IPS-18a (cell line): ENCODE results near the gene MAPK10.

ENCODE experiments used
- H3K27ac ChIP-seq: one replicate; pipeline ENCODE4 v1.5.1; 2013; ENCODE audit warnings: low read length
- H3K27me3 ChIP-seq: one replicate; pipeline ENCODE4 v1.6.1; 2013; ENCODE audit warnings: mild to moderate bottlenecking, low read length; ENCODE audit not compliant: control insufficient read depth, insufficient read depth
- H3K36me3 ChIP-seq: one replicate; pipeline ENCODE4 v1.6.1; 2013; ENCODE audit warnings: low read depth, low read length; ENCODE audit not compliant: control insufficient read depth
- H3K4me1 ChIP-seq: one replicate; pipeline ENCODE4 v1.6.1; 2013; ENCODE audit warnings: low read depth, low read length; ENCODE audit not compliant: control insufficient read depth
- H3K4me3 ChIP-seq: one replicate; pipeline ENCODE4 v1.5.1; 2013; ENCODE audit warnings: low read length
- H3K9ac ChIP-seq: one replicate; pipeline ENCODE4 v1.6.1; 2013; ENCODE audit warnings: mild to moderate bottlenecking, low read length, moderate library complexity
- H3K9me3 ChIP-seq: one replicate; pipeline ENCODE4 v1.6.1; 2013; ENCODE audit warnings: low read depth, low read length; ENCODE audit not compliant: control insufficient read depth

Gene MAPK10

DNA sequence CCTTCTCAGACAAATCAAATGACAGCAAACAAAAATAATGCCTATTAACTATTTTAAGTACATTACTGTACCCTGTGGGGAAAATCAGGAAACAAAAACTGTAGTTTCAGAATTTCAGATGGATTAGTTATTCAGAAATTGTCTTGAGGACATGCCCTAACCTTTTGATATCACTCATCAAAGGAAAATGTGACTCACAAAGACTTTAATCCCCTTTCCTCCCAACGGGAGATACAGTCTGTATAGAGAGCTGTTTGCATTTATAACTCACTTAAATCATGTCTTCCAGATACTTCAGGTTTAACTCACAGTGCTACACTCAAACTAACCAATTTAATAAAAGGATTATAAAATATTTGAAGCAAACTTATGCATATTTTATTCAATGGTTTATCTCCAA, 304.0 kb downstream of the MAPK10 start:
- H3K27ac ChIP-seq = no peak overlapping the region
- no peak overlapping the region for H3K4me3 ChIP-seq
- no peaks in the 10 kb centered on the region for H3K36me3 ChIP-seq
- no peaks in the 10 kb centered on the region for H3K27me3 ChIP-seq
- H3K4me1 ChIP-seq = no peaks in the 10 kb centered on the region
- no peaks in the 10 kb centered on the region for H3K9me3 ChIP-seq
- no peak overlapping the region for H3K9ac ChIP-seq

DNA sequence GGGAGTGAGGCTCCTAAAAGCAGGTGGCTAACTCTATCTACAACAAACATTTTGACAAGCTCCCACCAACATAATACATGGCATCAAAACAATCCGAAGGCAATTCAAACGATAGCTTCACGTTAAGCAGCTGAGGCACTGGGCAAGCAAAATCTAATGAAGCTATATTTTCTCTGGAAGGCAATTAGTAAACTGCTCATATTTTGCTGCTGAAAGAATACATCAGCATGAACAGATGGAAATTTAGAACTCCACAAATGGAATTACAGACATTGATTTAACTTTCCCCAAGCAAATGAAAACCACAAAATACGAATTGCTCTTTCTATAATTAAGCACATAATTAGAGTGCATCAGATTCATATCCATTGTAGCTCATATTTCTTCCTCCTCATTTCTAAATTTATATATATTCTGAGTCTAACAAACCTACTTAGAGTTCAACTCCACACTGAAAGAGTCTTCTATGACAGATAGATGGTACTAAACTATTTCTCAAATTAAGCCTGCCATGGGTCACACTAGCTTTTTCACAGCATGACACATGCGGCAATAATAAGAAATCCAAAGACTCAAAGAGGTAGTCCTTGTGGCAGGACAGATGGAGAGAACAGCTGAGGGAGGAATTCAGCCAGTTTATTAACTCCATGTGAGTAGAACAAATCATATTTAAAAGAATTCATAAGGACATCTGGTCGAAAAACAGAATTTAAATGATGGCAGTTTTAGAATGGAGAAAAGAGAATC, 305.4 kb downstream of the MAPK10 start:
- H3K27me3 ChIP-seq = no peaks in the 10 kb centered on the region
- H3K9ac ChIP-seq = no peak overlapping the region
- no peaks in the 10 kb centered on the region for H3K9me3 ChIP-seq
- no peak overlapping the region for H3K4me3 ChIP-seq
- H3K4me1 ChIP-seq = no peaks in the 10 kb centered on the region
- H3K36me3 ChIP-seq = no peaks in the 10 kb centered on the region
- no peak overlapping the region for H3K27ac ChIP-seq

DNA sequence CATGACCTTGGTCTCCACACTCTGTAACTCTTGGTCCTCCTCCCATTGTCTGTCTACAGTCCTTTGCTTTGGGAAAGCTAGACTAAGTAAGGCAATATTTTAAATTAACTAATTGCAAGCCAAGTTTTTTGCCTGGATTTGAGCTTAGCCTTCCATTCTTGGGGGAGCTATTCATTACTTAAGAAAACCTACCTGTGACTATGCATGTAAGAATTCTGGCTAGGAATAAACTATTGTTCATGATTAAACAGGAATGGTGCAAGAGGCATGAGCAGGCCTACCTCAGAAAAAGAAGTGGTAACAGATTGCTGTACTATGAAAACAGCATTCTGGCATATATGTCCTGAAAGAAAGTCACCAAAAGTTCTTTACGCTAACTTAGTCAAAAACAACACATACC, 309.4 kb downstream of the MAPK10 start:
- Histone ChIP-seq H3K9ac (no peak overlapping the region), H3K4me3 (no peak overlapping the region), H3K9me3 (no peaks in the 10 kb centered on the region), H3K4me1 (no peaks in the 10 kb centered on the region), H3K27me3 (no peaks in the 10 kb centered on the region), H3K27ac (no peak overlapping the region), H3K36me3 (no peaks in the 10 kb centered on the region)

DNA sequence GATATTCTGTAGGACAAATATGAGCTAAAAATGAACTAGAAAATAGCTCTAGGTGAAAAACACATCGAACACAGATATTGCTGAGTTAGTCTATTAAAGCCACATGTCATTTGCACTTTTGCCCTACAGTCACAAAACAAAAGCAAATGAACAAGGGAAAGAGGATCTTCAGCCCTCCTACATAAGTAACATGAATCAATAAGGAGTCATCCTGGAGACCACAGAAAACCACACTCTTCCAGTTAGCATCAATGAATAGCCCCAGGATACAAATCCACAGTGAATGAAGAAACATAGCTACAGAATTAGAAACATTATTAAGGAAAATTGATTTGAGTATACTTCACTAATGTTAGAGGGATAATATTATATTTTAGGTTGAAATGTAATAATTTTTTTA, 311.4 kb downstream of the MAPK10 start:
- H3K9ac ChIP-seq = no peak overlapping the region
- H3K27me3 ChIP-seq = no peaks in the 10 kb centered on the region
- H3K36me3 ChIP-seq = no peaks in the 10 kb centered on the region
- no peaks in the 10 kb centered on the region for H3K4me1 ChIP-seq
- H3K9me3 ChIP-seq = no peaks in the 10 kb centered on the region
- H3K4me3 ChIP-seq = no peak overlapping the region
- H3K27ac ChIP-seq = no peak overlapping the region

DNA sequence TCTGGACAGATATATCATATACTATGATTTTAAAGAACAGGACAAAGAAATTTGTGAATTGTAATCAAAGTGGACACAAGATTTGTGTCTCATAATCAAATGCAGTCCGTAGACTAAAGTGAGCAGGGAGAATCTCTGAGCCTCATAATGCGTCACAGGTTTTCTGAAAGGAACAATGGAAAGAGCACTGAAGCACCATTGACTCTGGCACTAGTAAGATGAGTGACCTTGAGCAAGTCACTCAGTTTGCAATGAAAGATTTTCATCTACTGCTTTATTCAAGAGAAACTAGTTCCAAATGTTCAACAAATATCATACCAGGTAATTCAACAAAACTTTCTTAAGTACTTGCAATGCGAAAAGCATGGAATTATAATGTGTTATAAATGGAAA, 315.3 kb downstream of the MAPK10 start:
- H3K4me1 ChIP-seq = no peaks in the 10 kb centered on the region
- H3K27me3 ChIP-seq = no peaks in the 10 kb centered on the region
- no peak overlapping the region for H3K27ac ChIP-seq
- H3K4me3 ChIP-seq = no peak overlapping the region
- no peaks in the 10 kb centered on the region for H3K9me3 ChIP-seq
- H3K36me3 ChIP-seq = no peaks in the 10 kb centered on the region
- H3K9ac ChIP-seq = no peak overlapping the region

DNA sequence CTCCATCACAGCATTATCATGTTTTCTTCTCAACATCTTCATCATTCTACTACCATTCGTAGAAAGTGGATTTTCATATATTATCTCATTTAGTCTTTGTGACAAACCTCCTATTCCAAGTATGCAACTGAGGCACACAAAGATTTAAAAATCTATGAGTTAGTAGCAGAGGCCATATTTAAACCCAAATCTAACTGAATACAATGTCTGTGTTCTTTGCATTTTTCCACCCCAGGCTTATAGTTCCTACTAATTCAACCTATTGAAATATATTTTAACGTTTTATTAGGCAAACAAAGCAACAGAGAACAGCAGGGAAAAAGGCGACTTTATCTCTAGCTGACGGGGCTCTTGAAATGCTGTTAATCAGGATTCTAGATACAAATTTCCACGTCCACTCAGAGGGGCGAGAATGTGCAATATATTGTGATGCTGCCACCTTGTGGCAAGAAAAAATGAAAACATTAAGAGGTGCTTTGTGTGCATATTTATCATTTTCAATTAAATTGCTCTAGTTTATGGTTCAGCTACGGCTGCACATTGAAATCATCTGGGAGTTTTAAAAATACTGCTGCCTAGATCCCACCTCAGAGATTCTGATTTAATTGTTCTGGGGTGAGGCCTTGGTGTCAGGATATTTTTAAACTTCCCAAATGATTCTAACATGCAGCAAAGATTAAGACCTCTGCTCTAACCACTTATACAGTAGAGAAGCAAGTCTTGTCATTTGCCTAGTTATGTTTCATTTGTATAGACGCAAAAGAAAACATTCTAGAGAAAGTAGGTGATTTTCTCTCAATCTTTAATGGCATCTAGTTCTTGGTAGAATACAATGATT, 315.9 kb downstream of the MAPK10 start:
- H3K36me3 ChIP-seq = no peaks in the 10 kb centered on the region
- no peaks in the 10 kb centered on the region for H3K27me3 ChIP-seq
- no peak overlapping the region for H3K9ac ChIP-seq
- no peaks in the 10 kb centered on the region for H3K4me1 ChIP-seq
- no peak overlapping the region for H3K4me3 ChIP-seq
- no peak overlapping the region for H3K27ac ChIP-seq
- H3K9me3 ChIP-seq = no peaks in the 10 kb centered on the region

DNA sequence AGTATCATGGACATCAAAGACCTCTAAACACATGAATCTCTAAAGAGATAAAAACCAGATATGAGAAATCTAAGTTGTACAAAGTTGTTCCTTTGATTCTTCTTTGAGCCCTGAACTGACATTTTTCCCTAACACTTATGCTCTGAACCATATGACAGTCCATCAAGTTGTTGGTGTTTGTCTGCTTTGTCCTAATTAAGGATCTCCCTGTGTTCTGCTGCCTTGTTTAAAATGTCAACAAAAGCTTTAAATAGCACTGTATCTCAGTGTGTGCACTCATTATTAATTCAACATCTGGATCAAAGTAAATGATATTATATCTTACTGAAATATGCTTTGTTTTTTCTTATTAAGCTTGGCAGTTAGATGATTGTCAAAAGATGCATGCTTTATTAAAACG, 321.8 kb downstream of the MAPK10 start:
- no peaks in the 10 kb centered on the region for H3K36me3 ChIP-seq
- H3K4me3 ChIP-seq = no peak overlapping the region
- H3K9ac ChIP-seq = no peak overlapping the region
- no peaks in the 10 kb centered on the region for H3K4me1 ChIP-seq
- H3K27ac ChIP-seq = no peak overlapping the region
- H3K9me3 ChIP-seq = no peaks in the 10 kb centered on the region
- H3K27me3 ChIP-seq = no peaks in the 10 kb centered on the region

DNA sequence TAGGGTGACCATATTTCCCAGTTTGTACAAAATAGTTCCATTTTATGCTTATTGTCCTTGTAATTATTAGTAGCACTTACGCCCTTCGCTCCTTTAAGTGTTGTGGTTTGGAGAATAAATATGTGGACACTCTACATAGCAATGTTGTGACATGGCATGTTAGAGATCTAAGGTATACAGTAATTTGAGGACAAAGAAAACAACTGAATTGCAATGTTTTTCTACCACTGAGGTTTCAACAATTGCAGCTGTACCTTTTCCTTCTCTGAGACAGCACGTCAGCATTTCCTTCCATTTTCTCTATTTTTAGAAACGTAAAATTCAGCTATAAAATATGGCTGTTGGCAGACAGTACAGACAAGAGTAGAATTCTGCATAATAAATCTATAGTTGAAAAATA, 323.1 kb downstream of the MAPK10 start:
- H3K9me3 ChIP-seq = no peaks in the 10 kb centered on the region
- H3K4me3 ChIP-seq = no peak overlapping the region
- H3K27me3 ChIP-seq = no peaks in the 10 kb centered on the region
- no peak overlapping the region for H3K27ac ChIP-seq
- no peaks in the 10 kb centered on the region for H3K36me3 ChIP-seq
- H3K9ac ChIP-seq = no peak overlapping the region
- no peaks in the 10 kb centered on the region for H3K4me1 ChIP-seq

DNA sequence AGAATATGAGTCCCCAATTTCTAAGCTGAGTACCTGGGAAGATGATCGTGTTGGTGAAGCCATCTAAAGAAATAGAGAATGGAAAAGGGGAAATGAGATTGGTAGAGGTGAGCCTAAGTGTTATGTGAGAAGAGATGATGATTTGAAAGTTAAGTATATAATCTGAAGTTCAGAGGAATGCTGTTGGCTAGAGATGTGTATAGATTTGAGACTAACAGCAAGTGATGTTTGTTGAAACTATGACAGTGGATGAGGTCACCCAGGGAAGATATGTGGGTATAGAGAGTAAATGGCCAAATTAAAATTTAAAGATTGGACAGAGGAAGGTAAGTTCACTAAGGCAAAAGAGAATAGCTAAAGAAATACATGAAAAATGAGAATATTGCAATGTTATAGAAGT, 324.2 kb downstream of the MAPK10 start:
- H3K36me3 ChIP-seq = no peaks in the 10 kb centered on the region
- H3K9me3 ChIP-seq = no peaks in the 10 kb centered on the region
- H3K4me1 ChIP-seq = no peaks in the 10 kb centered on the region
- no peak overlapping the region for H3K27ac ChIP-seq
- H3K9ac ChIP-seq = no peak overlapping the region
- no peak overlapping the region for H3K4me3 ChIP-seq
- no peaks in the 10 kb centered on the region for H3K27me3 ChIP-seq

DNA sequence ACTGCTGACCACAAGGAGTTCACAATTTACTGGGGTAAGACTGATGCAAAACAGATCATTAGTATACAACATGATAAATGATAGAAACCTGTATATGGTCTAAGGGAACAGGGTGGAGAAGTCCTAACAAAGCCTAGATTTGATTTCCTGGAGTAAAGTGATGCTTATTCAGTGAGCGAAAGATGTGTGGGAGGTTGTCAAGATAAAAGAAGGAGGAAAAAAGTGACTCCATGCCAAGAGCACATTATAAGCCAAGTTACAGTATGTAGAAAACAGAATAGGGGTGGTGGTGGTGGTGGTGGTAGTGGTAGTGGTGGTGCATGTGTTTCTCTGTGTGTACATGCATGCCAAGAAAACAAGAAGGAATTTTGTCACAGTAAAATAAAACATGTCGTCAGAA, 325.2 kb downstream of the MAPK10 start:
- Histone ChIP-seq H3K36me3 (no peaks in the 10 kb centered on the region), H3K9me3 (no peaks in the 10 kb centered on the region), H3K27me3 (no peaks in the 10 kb centered on the region), H3K4me3 (no peak overlapping the region), H3K27ac (no peak overlapping the region), H3K4me1 (no peaks in the 10 kb centered on the region), H3K9ac (no peak overlapping the region)

DNA sequence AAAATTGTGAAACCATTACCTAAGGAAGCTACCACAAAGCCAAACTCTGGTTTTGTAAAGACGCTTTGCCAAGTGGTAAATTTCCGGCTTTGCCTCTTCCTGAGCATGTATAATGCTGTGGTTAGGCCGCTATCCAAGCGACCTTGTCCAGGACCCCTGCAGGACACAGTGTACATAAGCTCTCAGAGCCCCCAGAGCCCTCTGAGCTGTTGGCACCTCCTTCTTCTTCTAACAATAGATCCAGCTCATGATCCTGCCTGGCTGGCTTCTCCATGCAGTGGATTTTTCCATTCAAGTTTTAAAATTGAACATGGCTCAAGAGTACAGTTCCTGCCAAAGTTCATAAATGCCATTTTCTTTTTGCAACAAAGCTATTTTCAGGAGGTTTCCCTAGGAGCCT, 326.7 kb downstream of the MAPK10 start:
- Histone ChIP-seq H3K9ac (no peak overlapping the region), H3K27ac (no peak overlapping the region), H3K4me1 (no peaks in the 10 kb centered on the region), H3K9me3 (no peaks in the 10 kb centered on the region), H3K36me3 (no peaks in the 10 kb centered on the region), H3K4me3 (no peak overlapping the region), H3K27me3 (no peaks in the 10 kb centered on the region)
